IMR-90 (cell line): Measurements from ENCODE around the gene PYY. TPM values are rescaled to one million over a fixed set of nuclear protein-coding genes. Genes with fewer than 3 reads are reported as not detected.

Experiments
- ATAC-seq: fragments of 200-7000 bp; cut with Tn5 transposase; 2 replicates; pipeline ENCODE4 v1.9.1; 2020; ENCODE audit warnings: low read depth, mild to moderate bottlenecking, moderate library complexity
- BruUV-seq: library from RNA; stranded (reverse); fragments of 400-500 nt; replicated peaks from 2 replicates; lab custom pipeline; 2021; lab: Mats Ljungman, UMichigan
- CTCF ChIA-PET: fragments of 300-600 bp; formaldehyde crosslinking; extraction: SDS; loops from one replicate; lab custom pipeline; 2021; ENCODE audit warnings: antibody characterized with exemption; lab: Yijun Ruan, JAX
- POLR2A ChIA-PET: fragments of 300-600 bp; sonication (Branson Sonifier 250); formaldehyde crosslinking; loops from one replicate; lab custom pipeline; 2022; ENCODE audit warnings: antibody characterized with exemption; ENCODE audit not compliant: unreplicated experiment; lab: Charles Lee
- DNase-seq: peaks from one replicate; pipeline ENCODE4 v3.0.0; 2013
- H2AFZ ChIP-seq: replicated peaks from 2 replicates; pipeline ENCODE3; 2013; ENCODE audit warnings: low read length, mild to moderate bottlenecking; ENCODE audit not compliant: poor library complexity
- H2AK5ac ChIP-seq: 2 replicates; pipeline ENCODE4 v1.6.1; 2013; ENCODE audit warnings: low read depth, low read length, inconsistent platforms
- H2AK9ac ChIP-seq: replicated peaks from 2 replicates; pipeline ENCODE3; 2013; ENCODE audit warnings: mild to moderate bottlenecking, low read depth, low read length, moderate library complexity; ENCODE audit not compliant: poor library complexity
- H2BK120ac ChIP-seq: 2 replicates; pipeline ENCODE4 v1.6.1; 2013; ENCODE audit warnings: low read depth, low read length, inconsistent platforms
- H2BK15ac ChIP-seq: 3 replicates; pipeline ENCODE4 v1.6.1; 2013; ENCODE audit warnings: low read depth, low read length, inconsistent platforms
- H2BK20ac ChIP-seq: 2 replicates; pipeline ENCODE4 v1.6.1; 2013; ENCODE audit warnings: low read depth, mild to moderate bottlenecking, inconsistent platforms, low read length, moderate library complexity
- H2BK5ac ChIP-seq: 2 replicates; pipeline ENCODE4 v1.6.1; 2013; ENCODE audit warnings: mild to moderate bottlenecking, low read depth, low read length, inconsistent platforms; ENCODE audit not compliant: poor library complexity, severe bottlenecking
- H3K14ac ChIP-seq: replicated peaks from 2 replicates; pipeline ENCODE4 v1.6.1; 2013; ENCODE audit warnings: low read depth, low read length, inconsistent platforms
- H3K18ac ChIP-seq: 2 replicates; pipeline ENCODE4 v1.6.1; 2013; ENCODE audit warnings: low read depth, low read length, control low read depth
- H3K23ac ChIP-seq: 2 replicates; pipeline ENCODE4 v1.6.1; 2013; ENCODE audit warnings: low read depth, low read length, inconsistent platforms
- H3K27ac ChIP-seq: 2 replicates; pipeline ENCODE4 v1.5.1; 2013; ENCODE audit warnings: mild to moderate bottlenecking, control low read depth, low read length; ENCODE audit not compliant: insufficient read depth
- H3K27me3 ChIP-seq: 2 replicates; pipeline ENCODE4 v1.6.1; 2013; ENCODE audit warnings: low read length; ENCODE audit not compliant: control insufficient read depth, insufficient read depth
- H3K36me3 ChIP-seq: 2 replicates; pipeline ENCODE4 v1.6.1; 2013; ENCODE audit warnings: low read length, mixed read lengths; ENCODE audit not compliant: control insufficient read depth, insufficient read depth
- H3K4ac ChIP-seq: 2 replicates; pipeline ENCODE4 v1.6.1; 2013; ENCODE audit warnings: low read depth, low read length, inconsistent platforms
- H3K4me1 ChIP-seq: 2 replicates; pipeline ENCODE4 v1.6.1; 2013; ENCODE audit warnings: low read length, mixed read lengths; ENCODE audit not compliant: control insufficient read depth, insufficient read depth
- H3K4me2 ChIP-seq: 2 replicates; pipeline ENCODE4 v1.6.1; 2013; ENCODE audit warnings: low read depth, mild to moderate bottlenecking, control low read depth, low read length, moderate library complexity
- H3K4me3 ChIP-seq: 2 replicates; pipeline ENCODE4 v1.5.1; 2013; ENCODE audit warnings: low read depth, mild to moderate bottlenecking, control low read depth, low read length, moderate library complexity; ENCODE audit not compliant: insufficient read depth
- H3K56ac ChIP-seq: 2 replicates; pipeline ENCODE4 v1.6.1; 2013; ENCODE audit warnings: low read length, inconsistent platforms; ENCODE audit not compliant: insufficient read depth; ENCODE audit errors: extremely low read depth
- H3K79me1 ChIP-seq, 2 experiments: 2 replicates each; pipeline ENCODE4 v1.6.1; 2013; ENCODE audit warnings: low read length in 2 of 2, inconsistent platforms in 1 of 2, low read depth in 1 of 2
- H3K9ac ChIP-seq: 2 replicates; pipeline ENCODE4 v1.6.1; 2013; ENCODE audit warnings: low read depth, low read length, control low read depth
- H3K9me1 ChIP-seq: 2 replicates; pipeline ENCODE4 v1.6.1; 2013; ENCODE audit warnings: low read length, inconsistent platforms; ENCODE audit not compliant: insufficient read depth
- H3K9me3 ChIP-seq: 2 replicates; pipeline ENCODE4 v1.6.1; 2013; ENCODE audit warnings: low read length; ENCODE audit not compliant: control insufficient read depth, insufficient read depth
- H4K20me1 ChIP-seq: 2 replicates; pipeline ENCODE4 v1.6.1; 2013; ENCODE audit warnings: low read length, inconsistent platforms; ENCODE audit not compliant: insufficient read depth
- H4K5ac ChIP-seq: 2 replicates; pipeline ENCODE4 v1.6.1; 2013; ENCODE audit warnings: mild to moderate bottlenecking, low read depth, low read length, control low read depth
- H4K8ac ChIP-seq, 2 experiments: 2 replicates each; pipeline ENCODE4 v1.6.1; 2013; ENCODE audit warnings: low read depth in 2 of 2, low read length in 2 of 2, control low read depth in 1 of 2, inconsistent platforms in 1 of 2
- H4K91ac ChIP-seq: 2 replicates; pipeline ENCODE4 v1.6.1; 2013; ENCODE audit warnings: low read depth, low read length, inconsistent platforms; ENCODE audit not compliant: insufficient read depth
- CTCF ChIP-seq: conservative IDR thresholded peaks from 2 replicates; pipeline ENCODE4 v1.5.1; 2012; ENCODE audit warnings: mild to moderate bottlenecking, low read depth, low read length, improper control_type of control experiment
- ELK1 ChIP-seq: fragments of 150-350 bp; IDR thresholded peaks from 2 replicates; pipeline ENCODE4 v1.6.1; 2016; ENCODE audit warnings: low read depth, mild to moderate bottlenecking, low read length, moderate library complexity, borderline replicate concordance
- MAFK ChIP-seq: IDR thresholded peaks from 2 replicates; pipeline ENCODE4 v1.6.1; 2012; ENCODE audit warnings: low read depth, low read length, improper control_type of control experiment
- POLR2A ChIP-seq: IDR thresholded peaks from 2 replicates; pipeline ENCODE4 v1.6.1; 2012; ENCODE audit warnings: mild to moderate bottlenecking, low read depth, low read length
- RFX5 ChIP-seq: IDR thresholded peaks from 2 replicates; pipeline ENCODE4 v1.8.0; 2012; ENCODE audit warnings: low read depth, mild to moderate bottlenecking, low read length, moderate library complexity
- SMC3 ChIP-seq: fragments of 150-350 bp; IDR thresholded peaks from 2 replicates; pipeline ENCODE4 v1.6.1; 2016; ENCODE audit warnings: low read depth, mild to moderate bottlenecking, antibody characterized with exemption, low read length, moderate library complexity
- WGBS, 2 experiments: methylation state at CpG; one replicate each; pipeline versions ENCODE4 v1.1.5 to v1.1.7; 2013; ENCODE audit warnings: missing lambda C conversion rate in 2 of 2; ENCODE audit not compliant: insufficient read length in 1 of 2; ENCODE audit errors: extremely low coverage in 2 of 2; 5-methylcytosine and 5-hydroxymethylcytosine counted together
- dilution Hi-C: fragments of 300-500 bp; cut with HindIII; formaldehyde crosslinking; loops from one replicate; pipeline ENCODE4 v1.14.3; 2018; ENCODE audit warnings: low sequenced_read_pairs; ENCODE audit not compliant: unreplicated experiment
- in situ Hi-C: fragments of 300-500 bp; cut with MboI; formaldehyde crosslinking; loops from 3 replicates; pipeline ENCODE4 v1.14.3; 2019; ENCODE audit warnings: low sequenced_read_pairs, inconsistent platforms, mixed read lengths
- intact Hi-C: fragments of 100-400 bp; cut with micrococcal nuclease; formaldehyde crosslinking; loops from 2 replicates; pipeline ENCODE4 v1.10.0; 2022
- polyA plus RNA-seq, 3 experiments: library from polyadenylated mRNA; depleted of rRNA; stranded (reverse); fragments of >200 nt; gene quantifications; 2 replicates each; pipeline ENCODE4 v1.2.3, GENCODE V29; 2012; ENCODE audit warnings: low replicate concordance in 1 of 3
- total RNA-seq: library from RNA; depleted of rRNA; stranded (reverse); fragments of >200 nt; gene quantifications from 2 replicates; pipeline ENCODE4 v1.2.3, GENCODE V29; 2012

Gene PYY
- total and polyA plus RNA-seq, 2 of the 4 experiments (the other 2 are of a cell fraction): not detected

DNA sequence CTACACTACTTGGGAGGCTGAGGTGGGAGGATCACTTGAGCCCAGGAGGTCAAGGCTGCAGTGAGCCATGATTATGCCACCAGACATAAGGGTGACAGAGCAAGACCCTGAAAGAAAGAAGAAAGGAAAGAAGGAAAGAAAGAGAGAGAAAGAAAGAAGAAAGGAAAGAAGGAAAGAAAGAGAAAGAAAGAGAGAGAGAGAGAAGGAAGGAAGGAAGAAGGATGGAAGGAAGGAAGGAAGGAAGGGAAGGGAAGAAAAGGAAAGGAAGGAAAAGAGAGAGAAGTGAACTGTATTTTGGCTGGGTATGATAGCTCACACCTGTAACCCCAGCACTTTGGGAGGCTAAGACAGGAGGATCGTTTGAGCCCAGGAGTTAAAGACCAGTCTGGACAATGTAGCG lies 24.3 kb upstream of the PYY start:
- H3K27me3 ChIP-seq: peaks cover 61% of the 10 kb centered on the region
- POLR2A ChIA-PET: no interaction called here

More for the DNA sequence above, 24.3 kb upstream of the PYY start:
- WGBS, 2 experiments: no CpG with 5 or more reads among the region's 2 CpGs
- Histone ChIP-seq H2BK20ac (no peak overlapping the region), H3K56ac (no peak overlapping the region), H3K23ac (no peak overlapping the region), H3K14ac (no peak overlapping the region), H4K8ac (no peak overlapping the region), H4K5ac (no peak overlapping the region), H3K9ac (no peak overlapping the region), H4K91ac (no peak overlapping the region), H2AK5ac (no peak overlapping the region), H3K4me2 (no peak overlapping the region), H3K9me3 (no peaks in the 10 kb centered on the region), H3K4me3 (no peak overlapping the region), H3K18ac (no peak overlapping the region), H2AFZ (no peak overlapping the region), H4K20me1 (no peaks in the 10 kb centered on the region), H2BK5ac (no peak overlapping the region), H3K36me3 (no peaks in the 10 kb centered on the region), H2AK9ac (no peak overlapping the region), H2BK120ac (no peak overlapping the region), H2BK15ac (no peak overlapping the region), H3K4ac (no peak overlapping the region), H3K79me1 (no peaks in the 10 kb centered on the region), H3K4me1 (no peaks in the 10 kb centered on the region), H3K9me1 (no peaks in the 10 kb centered on the region), H3K27ac (no peak overlapping the region)
- BruUV-seq: no TSS peak
- DNase-seq (no peak), ATAC-seq (no peak)
- TF ChIP-seq ELK1 (no peak), POLR2A (no peak), CTCF (no peak), MAFK (no peak), RFX5 (no peak), SMC3 (no peak)
- in situ Hi-C loops: no loop called here
- CTCF ChIA-PET: no interaction called here
- dilution Hi-C loops: no loop called here
- intact Hi-C loops: no loop called here
